GM23248 (cell line): ENCODE data around the gene WNT2. TPM values are rescaled to one million over a fixed set of nuclear protein-coding genes. Genes with fewer than 3 reads are reported as not detected.

ENCODE experiments used
- DNase-seq: peaks from one replicate; pipeline ENCODE4 v3.0.0-alpha.2; 2015
- H2AFZ ChIP-seq: fragments of 200-600 bp; sonication (generic); 2 replicates; pipeline ENCODE4 v1.6.1; 2016; ENCODE audit warnings: antibody characterized with exemption
- H3F3A ChIP-seq: fragments of 200-600 bp; sonication (generic); 2 replicates; pipeline ENCODE4 v1.6.1; 2016; ENCODE audit warnings: mild to moderate bottlenecking, antibody characterized with exemption, mixed run types; ENCODE audit not compliant: insufficient read depth
- H3K27ac ChIP-seq: fragments of 200-600 bp; sonication (generic); 2 replicates; pipeline ENCODE4 v1.5.1; 2016; ENCODE audit warnings: mild to moderate bottlenecking
- H3K27me3 ChIP-seq: fragments of 200-600 bp; sonication (generic); replicated peaks from 2 replicates; pipeline ENCODE4 v1.6.1; 2016; ENCODE audit warnings: mild to moderate bottlenecking; ENCODE audit not compliant: insufficient read depth
- H3K36me3 ChIP-seq: fragments of 200-600 bp; sonication (generic); 2 replicates; pipeline ENCODE4 v1.6.1; 2016; ENCODE audit warnings: low read depth, mild to moderate bottlenecking
- H3K4me1 ChIP-seq: fragments of 200-600 bp; sonication (generic); 2 replicates; pipeline ENCODE4 v1.6.1; 2016; ENCODE audit warnings: mild to moderate bottlenecking; ENCODE audit not compliant: insufficient read depth
- H3K4me2 ChIP-seq: fragments of 200-600 bp; sonication (generic); one replicate; pipeline ENCODE4 v1.6.1; 2016; ENCODE audit warnings: mild to moderate bottlenecking; ENCODE audit not compliant: unreplicated experiment
- H3K4me3 ChIP-seq: fragments of 200-600 bp; sonication (generic); 2 replicates; pipeline ENCODE4 v1.5.1; 2016; ENCODE audit warnings: mild to moderate bottlenecking
- H3K79me2 ChIP-seq: fragments of 200-600 bp; sonication (generic); 2 replicates; pipeline ENCODE4 v1.6.1; 2016; ENCODE audit warnings: mild to moderate bottlenecking; ENCODE audit not compliant: insufficient read depth
- H3K9ac ChIP-seq: fragments of 200-600 bp; sonication (generic); 2 replicates; pipeline ENCODE4 v1.6.1; 2016; ENCODE audit warnings: mild to moderate bottlenecking
- H3K9me2 ChIP-seq: fragments of 200-600 bp; sonication (generic); 2 replicates; pipeline ENCODE4 v1.6.1; 2016; ENCODE audit warnings: mixed run types, mild to moderate bottlenecking, moderate library complexity; ENCODE audit not compliant: insufficient read depth
- H3K9me3 ChIP-seq: fragments of 200-600 bp; sonication (generic); one replicate; pipeline ENCODE4 v1.6.1; 2017; ENCODE audit warnings: low read depth
- H4K20me1 ChIP-seq: fragments of 200-600 bp; sonication (generic); 2 replicates; pipeline ENCODE4 v1.6.0; 2016; ENCODE audit not compliant: insufficient read depth
- EZH2 ChIP-seq: fragments of 200-600 bp; sonication (generic); IDR thresholded peaks from 2 replicates; pipeline ENCODE4 v1.6.1; 2018; ENCODE audit warnings: antibody characterized with exemption, mild to moderate bottlenecking; ENCODE audit not compliant: insufficient read depth, poor library complexity, severe bottlenecking
- EZH2phosphoT487 ChIP-seq: fragments of 200-600 bp; sonication (generic); IDR thresholded peaks from 2 replicates; pipeline ENCODE4 v1.6.1; 2018; ENCODE audit warnings: antibody characterized with exemption, moderate library complexity, mild to moderate bottlenecking, low read depth; ENCODE audit not compliant: insufficient read depth
- WGBS, 2 experiments: methylation state at CpG; one replicate each; pipeline ENCODE4 v1.1.6; 2015 to 2017; ENCODE audit warnings: low lambda C conversion rate in 2 of 2, low coverage in 1 of 2; ENCODE audit errors: missing lambda C conversion rate in 2 of 2; 5-methylcytosine and 5-hydroxymethylcytosine counted together
- in situ Hi-C: fragments of 300-500 bp; cut with MboI; formaldehyde crosslinking; loops from 2 replicates; pipeline ENCODE4 v1.15.0; 2020
- polyA plus RNA-seq: library from polyadenylated mRNA; unstranded; fragments of >200 nt; fragmentation: Nextera tagmentation; extraction: Ambion mirVana; gene quantifications from 2 replicates; pipeline ENCODE4 v1.2.1, GENCODE V29; 2016
- total RNA-seq: library from RNA; depleted of rRNA; stranded (reverse); fragments of >200 nt; shearing (Covaris generic); gene quantifications from 2 replicates; pipeline ENCODE4 v1.2.3, GENCODE V29; 2014

The WNT2 gene
- total and polyA plus RNA-seq, 2 experiments from 2014 or later, result 1.3 to 2.8 TPM

DNA sequence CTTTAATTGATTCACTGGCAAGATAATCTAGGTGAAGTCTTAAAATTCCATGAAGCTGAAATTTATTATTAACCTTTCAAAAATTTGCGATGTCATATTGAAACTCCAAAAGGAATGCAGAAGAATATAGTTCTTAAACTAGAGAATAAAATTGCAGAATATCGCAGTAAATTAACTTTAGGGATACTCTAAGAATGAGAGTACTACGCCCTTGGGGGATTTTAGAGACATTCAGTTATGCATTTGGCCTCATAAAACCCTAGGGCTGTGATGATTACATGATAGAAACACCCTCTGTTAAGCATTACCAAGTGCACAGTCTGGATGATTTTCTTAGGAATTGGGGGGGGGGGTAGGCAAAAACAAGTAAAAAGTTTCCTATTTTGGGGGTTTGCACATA is 3.7 kb downstream of the WNT2 start:
- Histone ChIP-seq H3K36me3 (no peaks in the 10 kb centered on the region), H2AFZ (no peak overlapping the region), H3K79me2 (no peaks in the 10 kb centered on the region), H3K9me2 (no peaks in the 10 kb centered on the region), H3K27ac (no peak overlapping the region), H3K4me2 (no peak overlapping the region), H3F3A (0 out of 2 replicates have a peak, but pooled peaks cover 5% of the 10 kb centered on the region), H3K27me3 (peaks cover 35% of the 10 kb centered on the region), H3K4me3 (no peak overlapping the region), H3K9ac (no peak overlapping the region), H3K9me3 (no peaks in the 10 kb centered on the region), H3K4me1 (peaks cover 6% of the 10 kb centered on the region; the same call in 1 of the 2 replicates), H4K20me1 (no peaks in the 10 kb centered on the region)
- 92 to 96% methylated on average over 3 of the region's 3 CpGs for WGBS, 2 experiments
- in situ Hi-C loops, result no loop called here
- DNase-seq, result no peak
- TF ChIP-seq EZH2phosphoT487 (no peak), EZH2 (no peak)

DNA sequence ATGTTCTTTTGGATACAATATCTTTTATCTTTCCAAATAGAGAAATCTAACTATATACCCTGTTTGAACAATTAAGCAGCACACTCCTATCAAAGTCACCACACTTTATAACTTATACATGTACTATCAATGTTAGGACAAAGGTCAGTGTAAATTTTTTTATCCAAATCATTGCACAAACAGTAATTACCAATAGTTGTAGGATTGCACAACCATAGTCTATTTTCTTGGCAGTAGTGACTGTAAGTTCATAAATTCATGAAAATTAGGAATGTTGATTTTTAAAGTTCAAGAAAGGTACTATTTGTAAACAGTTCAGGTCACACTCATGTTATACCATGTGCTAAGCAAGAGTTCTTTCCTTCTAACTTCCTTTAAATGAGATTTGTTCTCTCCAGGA is 9.3 kb downstream of the WNT2 start:
- Histone ChIP-seq H3K27ac (no peak overlapping the region), H2AFZ (no peak overlapping the region), H3K4me1 (no peaks in the 10 kb centered on the region), H3K79me2 (no peaks in the 10 kb centered on the region), H3K9me3 (no peaks in the 10 kb centered on the region), H3K36me3 (no peaks in the 10 kb centered on the region), H3K9ac (no peak overlapping the region), H3K4me2 (no peak overlapping the region), H3F3A (no peaks in the 10 kb centered on the region), H4K20me1 (no peaks in the 10 kb centered on the region), H3K4me3 (no peak overlapping the region), H3K9me2 (no peaks in the 10 kb centered on the region), H3K27me3 (no peaks in the 10 kb centered on the region)
- no peak for DNase-seq
- no peak for TF ChIP-seq EZH2phosphoT487
- TF ChIP-seq EZH2, result no peak
- in situ Hi-C loops, result no loop called here

DNA sequence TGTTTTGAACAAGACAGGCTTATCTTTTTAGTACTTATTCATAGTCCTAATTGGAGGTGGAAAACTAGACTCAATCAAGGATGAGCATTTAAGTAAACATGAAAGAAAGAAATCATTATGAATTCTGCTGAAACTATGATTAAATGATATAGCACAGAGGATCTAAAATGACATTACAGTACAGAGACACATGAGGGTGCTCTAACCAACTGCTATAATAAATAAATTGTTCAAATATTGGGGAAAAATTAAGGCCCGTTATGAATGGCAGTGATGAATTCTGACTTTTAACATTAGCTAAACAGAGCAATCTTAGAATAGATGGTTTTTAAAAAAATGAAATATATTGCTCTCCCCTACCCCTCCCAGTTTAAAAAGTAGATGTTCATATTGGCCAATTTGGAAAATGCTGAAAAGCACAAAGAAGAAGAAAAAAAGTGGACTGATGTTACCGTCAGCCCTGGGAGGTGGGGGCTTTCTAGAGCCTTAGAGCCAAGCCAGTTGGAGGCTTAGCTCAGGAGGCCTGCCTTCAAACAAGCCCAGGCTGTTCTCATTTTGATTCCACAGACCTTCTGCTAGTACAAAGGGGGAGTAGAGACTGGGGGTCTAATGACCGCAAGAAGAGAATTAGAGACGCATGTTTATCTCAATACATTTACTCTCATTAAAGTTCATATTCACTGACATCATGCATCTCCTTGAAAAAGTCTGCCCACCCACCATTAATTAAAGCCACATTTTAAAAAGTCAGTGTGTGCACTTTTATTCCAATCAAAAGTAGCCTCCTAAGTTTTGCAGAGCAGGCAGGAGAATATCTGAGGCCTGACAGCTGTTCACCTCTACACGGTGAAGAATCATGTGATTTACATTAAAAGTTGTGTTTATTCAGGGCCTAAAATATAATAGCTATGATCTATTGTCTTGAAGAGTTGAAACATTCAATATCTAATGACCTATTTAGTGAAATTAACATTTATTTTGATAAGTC is 10.0 kb downstream of the WNT2 start:
- H3K36me3 ChIP-seq, result no peaks in the 10 kb centered on the region
- H3F3A ChIP-seq, result no peaks in the 10 kb centered on the region
- no peaks in the 10 kb centered on the region for H3K79me2 ChIP-seq
- no peaks in the 10 kb centered on the region for H3K4me1 ChIP-seq
- no peaks in the 10 kb centered on the region for H3K9me3 ChIP-seq
- H3K27me3 ChIP-seq, result no peaks in the 10 kb centered on the region
- no peaks in the 10 kb centered on the region for H4K20me1 ChIP-seq
- in situ Hi-C loops, result no loop called here
- TF ChIP-seq EZH2 (no peak), EZH2phosphoT487 (no peak)
- H3K4me3 ChIP-seq, result no peak overlapping the region
- no peak overlapping the region for H2AFZ ChIP-seq
- no peak overlapping the region for H3K27ac ChIP-seq
- no peak overlapping the region for H3K4me2 ChIP-seq
- peak; percentile 34 for DNase-seq
- H3K9me2 ChIP-seq, result no peaks in the 10 kb centered on the region
- no peak overlapping the region for H3K9ac ChIP-seq
- WGBS, 2 experiments, result 61 to 65% methylated on average over 5 of the region's 5 CpGs

DNA sequence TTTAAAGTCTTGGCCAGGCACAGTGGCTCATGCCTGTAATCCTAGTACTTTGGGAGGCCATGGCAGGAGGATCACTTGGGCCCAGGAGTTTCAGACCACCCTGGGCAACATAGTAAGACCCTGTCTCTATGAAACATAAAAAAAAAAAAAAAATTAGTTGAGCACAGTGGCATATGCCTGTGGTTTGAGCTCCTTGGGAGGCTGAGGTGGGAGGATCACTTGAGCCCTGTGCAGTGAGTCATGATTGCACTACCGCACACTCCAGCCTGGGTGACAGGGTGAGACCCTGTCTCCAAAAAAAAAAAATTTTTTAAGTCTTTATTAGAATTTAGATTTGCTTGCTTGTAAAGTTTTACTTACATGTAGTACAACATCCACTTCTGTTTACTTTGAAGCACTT is 14.0 kb downstream of the WNT2 start:
- WGBS, 2 experiments, result 32 to 40% methylated on average over 1 of the region's 1 CpG
- no peak for DNase-seq

More for the DNA sequence above, 14.0 kb downstream of the WNT2 start:
- H3K4me3 ChIP-seq, result no peak overlapping the region
- H3F3A ChIP-seq, result no peaks in the 10 kb centered on the region
- no peak overlapping the region for H3K4me2 ChIP-seq
- no peaks in the 10 kb centered on the region for H3K79me2 ChIP-seq
- no peak for TF ChIP-seq EZH2
- no peak for TF ChIP-seq EZH2phosphoT487
- H2AFZ ChIP-seq, result no peak overlapping the region
- H4K20me1 ChIP-seq, result no peaks in the 10 kb centered on the region
- no peaks in the 10 kb centered on the region for H3K9me3 ChIP-seq
- H3K27ac ChIP-seq, result no peak overlapping the region
- no peaks in the 10 kb centered on the region for H3K9me2 ChIP-seq
- no peaks in the 10 kb centered on the region for H3K4me1 ChIP-seq
- no peak overlapping the region for H3K9ac ChIP-seq
- in situ Hi-C loops, result no loop called here
- H3K27me3 ChIP-seq, result no peaks in the 10 kb centered on the region
- H3K36me3 ChIP-seq, result no peaks in the 10 kb centered on the region
